WTC11 (cell line): ENCODE results near the gene ROBO1.

Experiments
- AFF4 ChIP-seq: sonication (generic); formaldehyde crosslinking; IDR thresholded peaks from 2 replicates; pipeline ENCODE4 v1.8.1; 2023; ENCODE audit warnings: mild to moderate bottlenecking, missing genetic modification reagents, borderline replicate concordance
- AR ChIP-seq: fragments of 250-450 bp; sonication (Bioruptor Pico); IDR thresholded peaks from 2 replicates; pipeline ENCODE4 v1.9.0; 2021; ENCODE audit warnings: mild to moderate bottlenecking
- ELF4 ChIP-seq: sonication (generic); formaldehyde crosslinking; IDR thresholded peaks from 2 replicates; pipeline ENCODE4 v1.8.1; 2022; ENCODE audit warnings: low read depth, mild to moderate bottlenecking, moderate library complexity, missing genetic modification reagents
- MAX ChIP-seq: sonication (generic); formaldehyde crosslinking; IDR thresholded peaks from 2 replicates; pipeline ENCODE4 v1.8.0; 2022; ENCODE audit warnings: mild to moderate bottlenecking, missing genetic modification reagents
- NR1H2 ChIP-seq: sonication (generic); formaldehyde crosslinking; IDR thresholded peaks from 2 replicates; pipeline ENCODE4 v1.9.0; 2021; ENCODE audit warnings: mild to moderate bottlenecking, moderate library complexity, missing genetic modification reagents
- TCF7 ChIP-seq: sonication (generic); formaldehyde crosslinking; IDR thresholded peaks from 2 replicates; pipeline ENCODE4 v1.8.0; 2022; ENCODE audit warnings: mild to moderate bottlenecking, low read depth, missing genetic modification reagents, moderate library complexity
- ZNF232 ChIP-seq: sonication (generic); formaldehyde crosslinking; IDR thresholded peaks from 2 replicates; pipeline ENCODE4 v1.8.0; 2022; ENCODE audit warnings: mild to moderate bottlenecking, missing genetic modification reagents
- TF ChIP-seq, protein P1 (sequence below): fragments of 200-600 bp; IDR thresholded peaks from 2 replicates; pipeline ENCODE4 v1.8.0; 2022; ENCODE audit warnings: antibody characterized with exemption
- TF ChIP-seq, protein P2 (sequence below): sonication (generic); formaldehyde crosslinking; IDR thresholded peaks from 2 replicates; pipeline ENCODE4 v1.8.1; 2022; ENCODE audit warnings: mild to moderate bottlenecking, missing genetic modification reagents, moderate library complexity, borderline replicate concordance
- TF ChIP-seq, protein P3 (sequence below): sonication (generic); formaldehyde crosslinking; IDR thresholded peaks from 2 replicates; pipeline ENCODE4 v1.8.1; 2023; ENCODE audit warnings: mild to moderate bottlenecking, missing genetic modification reagents
- TF ChIP-seq, protein P4 (sequence below): sonication (generic); formaldehyde crosslinking; IDR thresholded peaks from 2 replicates; pipeline ENCODE4 v1.8.0; 2022; ENCODE audit warnings: mild to moderate bottlenecking, missing genetic modification reagents

DNA sequence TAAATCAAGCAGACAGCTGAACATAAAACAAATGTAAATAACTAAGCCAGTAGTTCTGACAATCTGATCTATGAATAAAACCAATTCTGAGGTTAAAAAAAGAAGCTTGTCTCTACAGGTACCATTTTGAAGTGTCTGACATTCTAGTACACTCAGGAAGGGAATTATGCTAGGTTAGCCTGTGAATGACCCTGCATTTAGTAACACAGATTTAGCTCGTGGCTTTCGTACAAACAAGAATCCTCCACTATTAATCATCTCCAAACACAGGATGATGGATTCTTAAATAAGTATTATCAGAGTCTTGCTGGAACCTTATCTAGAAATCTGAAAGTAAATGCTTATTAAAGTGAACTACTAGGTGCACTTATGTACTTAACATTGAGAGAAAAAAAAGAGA, 1120.1 kb downstream of the ROBO1 start:
- TF ChIP-seq, protein P1, sequence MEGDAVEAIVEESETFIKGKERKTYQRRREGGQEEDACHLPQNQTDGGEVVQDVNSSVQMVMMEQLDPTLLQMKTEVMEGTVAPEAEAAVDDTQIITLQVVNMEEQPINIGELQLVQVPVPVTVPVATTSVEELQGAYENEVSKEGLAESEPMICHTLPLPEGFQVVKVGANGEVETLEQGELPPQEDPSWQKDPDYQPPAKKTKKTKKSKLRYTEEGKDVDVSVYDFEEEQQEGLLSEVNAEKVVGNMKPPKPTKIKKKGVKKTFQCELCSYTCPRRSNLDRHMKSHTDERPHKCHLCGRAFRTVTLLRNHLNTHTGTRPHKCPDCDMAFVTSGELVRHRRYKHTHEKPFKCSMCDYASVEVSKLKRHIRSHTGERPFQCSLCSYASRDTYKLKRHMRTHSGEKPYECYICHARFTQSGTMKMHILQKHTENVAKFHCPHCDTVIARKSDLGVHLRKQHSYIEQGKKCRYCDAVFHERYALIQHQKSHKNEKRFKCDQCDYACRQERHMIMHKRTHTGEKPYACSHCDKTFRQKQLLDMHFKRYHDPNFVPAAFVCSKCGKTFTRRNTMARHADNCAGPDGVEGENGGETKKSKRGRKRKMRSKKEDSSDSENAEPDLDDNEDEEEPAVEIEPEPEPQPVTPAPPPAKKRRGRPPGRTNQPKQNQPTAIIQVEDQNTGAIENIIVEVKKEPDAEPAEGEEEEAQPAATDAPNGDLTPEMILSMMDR = no peak
- TF ChIP-seq AR (CRISPR knock-in tag) (no peak), MAX (CRISPR knock-in tag) (no peak), ZNF232 (no peak), ELF4 (CRISPR knock-in tag) (no peak), TCF7 (no peak), AFF4 (CRISPR knock-in tag) (no peak), NR1H2 (no peak)
- TF ChIP-seq, protein P2, sequence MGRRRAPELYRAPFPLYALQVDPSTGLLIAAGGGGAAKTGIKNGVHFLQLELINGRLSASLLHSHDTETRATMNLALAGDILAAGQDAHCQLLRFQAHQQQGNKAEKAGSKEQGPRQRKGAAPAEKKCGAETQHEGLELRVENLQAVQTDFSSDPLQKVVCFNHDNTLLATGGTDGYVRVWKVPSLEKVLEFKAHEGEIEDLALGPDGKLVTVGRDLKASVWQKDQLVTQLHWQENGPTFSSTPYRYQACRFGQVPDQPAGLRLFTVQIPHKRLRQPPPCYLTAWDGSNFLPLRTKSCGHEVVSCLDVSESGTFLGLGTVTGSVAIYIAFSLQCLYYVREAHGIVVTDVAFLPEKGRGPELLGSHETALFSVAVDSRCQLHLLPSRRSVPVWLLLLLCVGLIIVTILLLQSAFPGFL = no peak
- TF ChIP-seq, protein P3, sequence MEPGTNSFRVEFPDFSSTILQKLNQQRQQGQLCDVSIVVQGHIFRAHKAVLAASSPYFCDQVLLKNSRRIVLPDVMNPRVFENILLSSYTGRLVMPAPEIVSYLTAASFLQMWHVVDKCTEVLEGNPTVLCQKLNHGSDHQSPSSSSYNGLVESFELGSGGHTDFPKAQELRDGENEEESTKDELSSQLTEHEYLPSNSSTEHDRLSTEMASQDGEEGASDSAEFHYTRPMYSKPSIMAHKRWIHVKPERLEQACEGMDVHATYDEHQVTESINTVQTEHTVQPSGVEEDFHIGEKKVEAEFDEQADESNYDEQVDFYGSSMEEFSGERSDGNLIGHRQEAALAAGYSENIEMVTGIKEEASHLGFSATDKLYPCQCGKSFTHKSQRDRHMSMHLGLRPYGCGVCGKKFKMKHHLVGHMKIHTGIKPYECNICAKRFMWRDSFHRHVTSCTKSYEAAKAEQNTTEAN = no peak
- TF ChIP-seq, protein P4, sequence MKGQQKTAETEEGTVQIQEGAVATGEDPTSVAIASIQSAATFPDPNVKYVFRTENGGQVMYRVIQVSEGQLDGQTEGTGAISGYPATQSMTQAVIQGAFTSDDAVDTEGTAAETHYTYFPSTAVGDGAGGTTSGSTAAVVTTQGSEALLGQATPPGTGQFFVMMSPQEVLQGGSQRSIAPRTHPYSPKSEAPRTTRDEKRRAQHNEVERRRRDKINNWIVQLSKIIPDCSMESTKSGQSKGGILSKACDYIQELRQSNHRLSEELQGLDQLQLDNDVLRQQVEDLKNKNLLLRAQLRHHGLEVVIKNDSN (CRISPR knock-in tag) = no peak
